ENCODE results near the gene SAYSD1.

- TF ChIP-seq, protein P1, sequence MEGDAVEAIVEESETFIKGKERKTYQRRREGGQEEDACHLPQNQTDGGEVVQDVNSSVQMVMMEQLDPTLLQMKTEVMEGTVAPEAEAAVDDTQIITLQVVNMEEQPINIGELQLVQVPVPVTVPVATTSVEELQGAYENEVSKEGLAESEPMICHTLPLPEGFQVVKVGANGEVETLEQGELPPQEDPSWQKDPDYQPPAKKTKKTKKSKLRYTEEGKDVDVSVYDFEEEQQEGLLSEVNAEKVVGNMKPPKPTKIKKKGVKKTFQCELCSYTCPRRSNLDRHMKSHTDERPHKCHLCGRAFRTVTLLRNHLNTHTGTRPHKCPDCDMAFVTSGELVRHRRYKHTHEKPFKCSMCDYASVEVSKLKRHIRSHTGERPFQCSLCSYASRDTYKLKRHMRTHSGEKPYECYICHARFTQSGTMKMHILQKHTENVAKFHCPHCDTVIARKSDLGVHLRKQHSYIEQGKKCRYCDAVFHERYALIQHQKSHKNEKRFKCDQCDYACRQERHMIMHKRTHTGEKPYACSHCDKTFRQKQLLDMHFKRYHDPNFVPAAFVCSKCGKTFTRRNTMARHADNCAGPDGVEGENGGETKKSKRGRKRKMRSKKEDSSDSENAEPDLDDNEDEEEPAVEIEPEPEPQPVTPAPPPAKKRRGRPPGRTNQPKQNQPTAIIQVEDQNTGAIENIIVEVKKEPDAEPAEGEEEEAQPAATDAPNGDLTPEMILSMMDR (IDR thresholded peaks at IDR 0.05): no peak
- TF ChIP-seq EZH2 (IDR thresholded peaks at IDR 0.05; ENCODE audit: borderline replicate concordance, insufficient read depth, low read depth, low read length, poor library complexity, severe bottlenecking): no peak
Observed at GRCh38 chr6:39128106-39128505, 13.1 kb upstream of the SAYSD1 start.

All from B cell (primary cell).